CD4-positive, alpha-beta memory T cell (primary cell): ENCODE results near the gene SPCS3. TPM values are rescaled to one million over a fixed set of nuclear protein-coding genes. Genes with fewer than 3 reads are reported as not detected.
A peak's percentile ranks its signal among the peaks of the same experiment; 100 is the strongest.
"Not testable (repeated sequence)": the region's sequence is repeated elsewhere in the genome, so short reads cannot be mapped to it uniquely, and the experiment has no call there.

Source experiments
- CTCF ChIA-PET: fragments of 350-600 bp; sonication (Branson Sonifier 250); formaldehyde crosslinking; loops from one replicate; lab custom pipeline; 2021; ENCODE audit warnings: inconsistent platforms; ENCODE audit not compliant: partially characterized antibody; lab: Charles Lee
- POLR2A ChIA-PET: fragments of 350-600 bp; sonication (Branson Sonifier 250); formaldehyde crosslinking; loops from one replicate; lab custom pipeline; 2021; ENCODE audit not compliant: partially characterized antibody; lab: Charles Lee
- DNase-seq, 5 donors: peaks; one replicate each; pipeline versions ENCODE4 v3.0.0 to v3.0.0-alpha.2; 2020 to 2022; ENCODE audit warnings: mixed read lengths in 1 of 5
- H3K27ac ChIP-seq: one replicate; pipeline ENCODE4 v1.7.0; 2013; ENCODE audit warnings: low read depth, low read length
- H3K27me3 ChIP-seq: 2 replicates; pipeline ENCODE4 v1.7.0; 2013; ENCODE audit warnings: mild to moderate bottlenecking, low read length, moderate library complexity; ENCODE audit not compliant: insufficient read depth
- H3K36me3 ChIP-seq: 2 replicates; pipeline ENCODE4 v1.7.0; 2013; ENCODE audit warnings: mild to moderate bottlenecking, low read length, moderate library complexity; ENCODE audit not compliant: insufficient read depth
- H3K4me1 ChIP-seq: 2 replicates; pipeline ENCODE4 v1.7.0; 2013; ENCODE audit warnings: mild to moderate bottlenecking, low read length, moderate library complexity; ENCODE audit not compliant: insufficient read depth
- H3K4me3 ChIP-seq, 2 donors: one replicate each; pipeline ENCODE4 v1.7.0; 2013; ENCODE audit warnings: low read length in 2 of 2, mild to moderate bottlenecking in 1 of 2
- H3K9me3 ChIP-seq, 2 donors: one replicate each; pipeline ENCODE4 v1.7.0; 2013; ENCODE audit warnings: low read length in 2 of 2, control low read depth in 1 of 2; ENCODE audit not compliant: control insufficient read depth in 1 of 2
- H3K27ac Mint-ChIP-seq, 7 donors: one replicate each; pipeline ENCODE4 v1.8.0; 2020 to 2021; ENCODE audit warnings: mixed read lengths in 7 of 7, mild to moderate bottlenecking in 6 of 7, inconsistent platforms in 3 of 7, moderate library complexity in 3 of 7
- H3K27me3 Mint-ChIP-seq, 2 donors: one replicate each; pipeline ENCODE4 v1.8.0; 2020 to 2021; ENCODE audit warnings: mixed read lengths in 2 of 2
- H3K36me3 Mint-ChIP-seq, 2 donors: one replicate each; pipeline ENCODE4 v1.8.0; 2020 to 2021; ENCODE audit warnings: mixed read lengths in 2 of 2, inconsistent platforms in 1 of 2, mild to moderate bottlenecking in 1 of 2
- H3K4me1 Mint-ChIP-seq, 4 donors: one replicate each; pipeline ENCODE4 v1.8.0; 2020 to 2021; ENCODE audit warnings: mixed read lengths in 4 of 4, mild to moderate bottlenecking in 1 of 4
- H3K4me3 Mint-ChIP-seq, 8 donors: one replicate each; pipeline ENCODE4 v1.8.0; 2020 to 2021; ENCODE audit warnings: mixed read lengths in 8 of 8, mild to moderate bottlenecking in 7 of 8, moderate library complexity in 6 of 8, inconsistent platforms in 3 of 8
- H3K9me3 Mint-ChIP-seq, 8 donors: one replicate each; pipeline ENCODE4 v1.8.0; 2020 to 2021; ENCODE audit warnings: mixed read lengths in 8 of 8, mild to moderate bottlenecking in 5 of 8, inconsistent platforms in 3 of 8, moderate library complexity in 1 of 8
- intact Hi-C: fragments of 100-400 bp; cut with micrococcal nuclease; formaldehyde crosslinking; loops from one replicate; pipeline ENCODE4 v1.15.1; 2023
- polyA plus RNA-seq, 2 donors: library from polyadenylated mRNA; unstranded; fragments of 300-500 nt; fragmentation: Illumina TruSeq; gene quantifications; one replicate each; pipeline ENCODE4 v1.2.3, GENCODE V29; 2021
- total RNA-seq, 2 experiments: library from RNA; stranded (reverse); gene quantifications; one replicate each; pipeline ENCODE4 v1.2.3, GENCODE V29; 2021

SPCS3 gene
- total and polyA plus RNA-seq, 4 experiments from 2014 or later, result 62.4 to 207 (median 134) TPM

DNA sequence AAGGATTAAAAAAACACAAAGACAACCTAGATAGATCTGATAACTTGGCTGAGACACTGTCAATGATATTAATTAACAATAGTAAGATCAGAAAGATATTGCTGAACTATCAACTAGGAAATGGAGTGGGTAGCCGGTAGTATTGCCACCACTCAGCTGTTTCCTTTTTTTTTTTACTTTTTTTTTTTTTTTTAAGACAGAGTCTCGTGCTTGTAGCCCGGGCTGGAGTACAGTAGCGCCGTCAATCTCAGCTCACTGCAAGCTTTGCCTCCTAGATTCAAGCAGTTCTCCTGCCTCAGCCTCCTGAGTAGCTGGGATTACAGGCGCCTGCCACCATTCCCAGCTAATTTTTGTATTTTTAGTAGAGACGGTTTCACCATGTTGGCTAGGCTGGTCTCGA is 5.1 kb downstream of the SPCS3 start:
- H3K4me1 ChIP-seq, result peaks cover 68% of the 10 kb centered on the region
- peak overlapping the region in 6 of 8 donors; percentile 38 to 67 (median 58) for H3K4me3 Mint-ChIP-seq
- H3K27ac ChIP-seq, H3K9me3 Mint-ChIP-seq, H3K9me3 ChIP-seq, POLR2A ChIA-PET, H3K4me3 ChIP-seq, H3K27me3 ChIP-seq, H3K27me3 Mint-ChIP-seq, DNase-seq: not testable (repeated sequence)
- H3K27ac Mint-ChIP-seq, result peak overlapping the region in 4 of 7 donors; percentile 53 to 61 (median 55)
- H3K36me3 ChIP-seq, result peaks cover 22% of the 10 kb centered on the region
- intact Hi-C loops, result loop anchor here (5.0 kb wide), 1 partner anchor 997 kb away; no protein-coding TSS in a partner anchor
- H3K4me1 Mint-ChIP-seq, result peaks cover 29 to 74% (median 44%) of the 10 kb centered on the region in 4 donors
- CTCF ChIA-PET, result interaction anchor here (0.9 to 2.2 kb wide), 3 partner anchors 16 to 129 kb away, joined by 3 to 7 read pairs (median 4); no protein-coding TSS in a partner anchor
- H3K36me3 Mint-ChIP-seq, result peaks cover 6 to 43% of the 10 kb centered on the region in 2 donors

DNA sequence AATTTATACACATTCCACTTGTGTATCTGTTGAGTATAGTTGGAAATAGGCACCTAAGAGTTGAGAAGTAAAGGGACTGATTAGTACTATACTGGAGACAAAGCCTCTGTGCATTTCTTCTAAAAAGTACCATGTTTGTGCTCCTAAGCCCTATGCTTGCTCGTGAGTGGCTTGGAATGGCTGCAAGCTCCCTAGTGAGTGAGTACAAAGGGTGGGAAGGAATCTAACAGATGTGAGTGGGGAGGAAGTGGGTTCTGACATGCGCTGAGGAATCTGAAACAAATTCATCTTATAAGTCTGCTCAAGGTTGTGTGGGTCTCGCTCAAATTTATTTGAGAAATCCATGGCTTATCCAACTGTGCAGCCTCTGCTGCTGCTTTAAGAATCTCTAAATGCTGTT is 13.3 kb downstream of the SPCS3 start:
- peak overlapping the region in 4 of 7 donors; percentile 10 to 54 (median 34) for H3K27ac Mint-ChIP-seq
- Histone ChIP-seq H3K36me3 (peaks cover 21% of the 10 kb centered on the region), H3K9me3 (no peaks in the 10 kb centered on the region), H3K27me3 (no peaks in the 10 kb centered on the region), H3K27ac (no peak overlapping the region), H3K4me3 (no peak overlapping the region), H3K4me1 (peaks cover 2% of the 10 kb centered on the region)
- ChIA-PET POLR2A (no interaction called here), CTCF (no interaction called here)
- H3K27me3 Mint-ChIP-seq, result no peaks in the 10 kb centered on the region
- no peak overlapping the region for H3K4me3 Mint-ChIP-seq
- intact Hi-C loops, result no loop called here
- peaks cover 16 to 29% (median 24%) of the 10 kb centered on the region in 4 donors for H3K4me1 Mint-ChIP-seq
- H3K36me3 Mint-ChIP-seq, result peaks cover 17 to 44% of the 10 kb centered on the region in 2 donors
- no peak for DNase-seq
- no peaks in the 10 kb centered on the region for H3K9me3 Mint-ChIP-seq

DNA sequence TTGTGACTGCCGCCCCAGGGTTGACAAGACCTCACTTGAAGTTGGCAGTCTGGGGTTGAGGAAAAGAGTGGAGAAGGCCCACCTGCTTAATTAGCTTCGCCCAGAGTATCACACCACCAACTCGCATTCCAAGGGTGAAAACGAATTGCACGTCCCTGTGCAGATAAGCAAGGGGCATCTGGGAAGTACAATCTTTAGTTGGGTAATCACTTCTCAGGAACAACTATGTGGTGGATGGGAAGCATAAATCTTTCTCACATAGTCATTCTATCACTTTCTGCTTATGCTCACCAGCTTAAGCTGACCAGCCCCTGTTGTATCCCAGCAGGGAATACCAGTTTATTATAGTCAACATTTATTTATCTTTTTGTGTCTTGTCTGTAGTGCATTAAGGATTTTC is 14.3 kb downstream of the SPCS3 start:
- no peaks in the 10 kb centered on the region for H3K27me3 ChIP-seq
- no peak overlapping the region for H3K4me3 Mint-ChIP-seq
- no peaks in the 10 kb centered on the region for H3K9me3 Mint-ChIP-seq

DNA sequence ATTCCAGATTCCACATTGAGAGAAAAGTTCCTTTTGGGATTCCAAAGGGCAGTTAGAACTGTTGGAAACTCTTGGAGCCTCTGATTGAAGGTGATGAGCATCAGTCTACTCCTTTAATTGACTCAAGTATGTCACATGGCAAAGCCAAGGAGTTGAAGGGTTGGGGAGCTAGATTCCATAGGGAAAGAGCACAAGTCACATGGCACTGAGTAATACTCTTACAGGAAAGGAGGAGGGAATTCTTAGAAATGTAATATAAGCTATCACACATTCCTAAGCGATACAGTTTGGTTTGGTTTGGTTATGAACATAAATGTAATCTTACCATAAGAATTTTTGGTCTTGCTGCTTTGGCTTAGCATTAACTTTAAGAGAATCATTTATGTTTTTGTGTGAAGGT is 15.7 kb downstream of the SPCS3 start:
- no peak for DNase-seq
- ChIA-PET POLR2A (interaction anchor here (0.9 kb wide), 1 partner anchor 14 kb away, joined by 3 read pairs; no protein-coding TSS in a partner anchor), CTCF (no interaction called here)
- Mint-ChIP-seq H3K4me3 (no peak overlapping the region), H3K9me3 (no peaks in the 10 kb centered on the region), H3K27me3 (no peaks in the 10 kb centered on the region), H3K4me1 (peaks cover 16 to 30% (median 23%) of the 10 kb centered on the region in 4 donors), H3K27ac (peak overlapping the region in 3 of 7 donors; percentile 22 to 31 (median 30)), H3K36me3 (peaks cover 14 to 30% of the 10 kb centered on the region in 2 donors)
- Histone ChIP-seq H3K4me3 (no peak overlapping the region), H3K27ac (no peak overlapping the region), H3K4me1 (no peaks in the 10 kb centered on the region), H3K9me3 (no peaks in the 10 kb centered on the region), H3K36me3 (peaks cover under 1% of the 10 kb centered on the region), H3K27me3 (no peaks in the 10 kb centered on the region)
- intact Hi-C loops, result no loop called here

More for the DNA sequence above, 14.3 kb downstream of the SPCS3 start:
- H3K27ac Mint-ChIP-seq, result no peak overlapping the region
- no peak overlapping the region for H3K4me3 ChIP-seq
- no peak overlapping the region for H3K27ac ChIP-seq
- peaks cover 12% of the 10 kb centered on the region for H3K36me3 ChIP-seq
- peaks cover 16 to 25% (median 23%) of the 10 kb centered on the region in 4 donors for H3K4me1 Mint-ChIP-seq
- intact Hi-C loops, result no loop called here
- H3K9me3 ChIP-seq, result no peaks in the 10 kb centered on the region
- ChIA-PET POLR2A (no interaction called here), CTCF (no interaction called here)
- no peak for DNase-seq
- H3K27me3 Mint-ChIP-seq, result no peaks in the 10 kb centered on the region
- H3K36me3 Mint-ChIP-seq, result peaks cover 17 to 38% of the 10 kb centered on the region in 2 donors
- H3K4me1 ChIP-seq, result no peaks in the 10 kb centered on the region

DNA sequence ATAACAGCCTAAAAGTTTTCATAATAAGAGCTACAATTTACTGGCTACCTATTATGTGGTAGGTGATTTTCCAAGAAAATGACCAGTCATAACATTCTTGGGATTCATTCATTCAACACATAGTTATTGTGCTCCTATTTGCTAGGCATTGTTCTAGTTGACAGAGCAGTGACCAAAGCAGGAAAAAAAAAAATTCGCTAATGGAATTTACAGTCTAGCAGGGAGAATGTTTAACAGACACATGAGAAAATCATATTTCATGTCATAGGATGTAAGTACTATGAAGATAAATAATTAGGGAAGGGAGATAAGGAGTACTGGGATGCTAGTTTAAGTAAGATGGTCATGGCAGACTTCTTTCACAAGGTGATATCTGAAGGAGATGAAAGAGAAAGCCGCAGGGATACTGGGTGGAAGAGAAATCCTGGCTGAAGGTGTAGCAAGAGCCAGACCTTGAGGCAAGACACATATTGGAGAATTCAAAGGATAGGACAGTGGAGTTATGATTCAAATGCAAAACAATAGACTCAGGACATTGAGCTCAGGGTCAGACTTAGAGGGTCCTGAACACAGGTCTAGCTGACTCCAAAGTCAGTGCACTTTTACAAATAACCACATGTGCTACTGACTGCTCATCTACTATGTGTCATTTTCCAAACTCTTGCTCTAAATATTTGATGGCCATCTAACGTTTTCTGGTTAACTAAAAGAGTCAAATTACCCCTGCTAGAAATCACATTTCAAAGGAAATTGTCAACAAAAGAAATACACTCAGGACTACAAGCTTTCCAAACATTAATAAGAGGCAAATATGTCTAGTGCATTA is 20.4 kb downstream of the SPCS3 start:
- intact Hi-C loops, result loop anchor here (2.0 to 5.0 kb wide), 2 partner anchors 19 to 1973 kb away; no protein-coding TSS in a partner anchor
- peaks cover 6 to 19% (median 9%) of the 10 kb centered on the region in 4 donors for H3K4me1 Mint-ChIP-seq
- POLR2A ChIA-PET, result no interaction called here
- peaks cover 0 to 17% (median 14%) of the 10 kb centered on the region in 8 donors for H3K9me3 Mint-ChIP-seq
- no peaks in the 10 kb centered on the region for H3K27me3 Mint-ChIP-seq
- no peak overlapping the region for H3K27ac ChIP-seq
- no peak for DNase-seq
- no peak overlapping the region for H3K4me3 ChIP-seq
- H3K27ac Mint-ChIP-seq, result peak overlapping the region in 2 of 7 donors; percentile 54 to 60
- H3K4me1 ChIP-seq, result peaks cover 4% of the 10 kb centered on the region
- no peaks in the 10 kb centered on the region for H3K27me3 ChIP-seq
- CTCF ChIA-PET, result interaction anchor here (0.6 to 3.6 kb wide), 20 partner anchors 9 to 1199 kb away, joined by 3 to 36 read pairs (median 4); no protein-coding TSS in a partner anchor
- H3K36me3 ChIP-seq, result no peaks in the 10 kb centered on the region
- peaks cover 0 to 12% of the 10 kb centered on the region in 2 donors for H3K9me3 ChIP-seq
- H3K36me3 Mint-ChIP-seq, result peaks cover 17 to 22% of the 10 kb centered on the region in 2 donors
- no peak overlapping the region for H3K4me3 Mint-ChIP-seq

DNA sequence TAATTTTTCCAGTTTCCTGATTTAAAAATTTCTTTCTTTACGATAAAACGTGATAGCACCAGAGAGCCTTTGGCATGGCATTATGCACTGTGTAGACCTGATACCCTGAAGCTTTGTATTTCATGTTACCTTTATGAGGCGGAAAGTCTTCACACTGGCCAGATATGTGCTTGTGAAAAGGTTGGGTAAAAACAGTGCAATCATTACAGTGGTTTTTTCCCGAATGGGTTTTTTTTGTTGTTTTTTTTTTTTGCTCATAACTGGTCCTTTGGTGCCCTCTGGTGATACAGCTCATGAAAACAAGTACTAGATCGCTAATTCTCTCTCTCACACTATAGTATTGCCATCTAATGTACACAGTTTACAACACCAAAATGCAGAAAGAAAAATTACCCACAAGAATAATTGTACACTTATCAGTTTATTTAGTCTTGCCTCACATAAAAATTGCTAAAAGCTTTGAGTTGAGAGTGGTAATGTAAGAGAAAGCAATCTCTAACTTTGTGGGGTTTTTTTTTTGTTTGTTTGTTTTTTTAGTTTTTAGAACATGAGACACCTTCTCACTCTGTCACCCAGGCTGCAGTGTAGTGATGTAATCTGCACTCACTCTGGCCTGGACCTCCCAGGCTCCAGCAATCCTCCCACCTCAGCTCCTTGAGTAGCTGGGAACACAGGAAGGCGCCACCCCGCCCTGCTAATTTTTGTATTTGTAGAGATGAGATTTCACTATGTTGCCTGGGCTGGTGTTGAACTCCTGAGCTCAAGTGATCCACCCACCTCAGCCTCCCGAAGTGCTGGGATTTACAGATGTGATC is 21.3 kb downstream of the SPCS3 start:
- POLR2A ChIA-PET, result no interaction called here
- intact Hi-C loops, result loop anchor here (1.0 to 5.0 kb wide), 2 partner anchors 191 to 1974 kb away; no protein-coding TSS in a partner anchor
- Histone ChIP-seq H3K36me3 (no peaks in the 10 kb centered on the region), H3K27ac (no peak overlapping the region), H3K27me3 (no peaks in the 10 kb centered on the region), H3K4me3 (no peak overlapping the region), H3K4me1 (peaks cover 4% of the 10 kb centered on the region), H3K9me3 (peaks cover 0 to 12% of the 10 kb centered on the region in 2 donors)
- DNase-seq, result peak in 4 of 5 donors; percentile 20 to 46 (median 38)
- CTCF ChIA-PET, result interaction anchor here (0.6 to 3.6 kb wide), 24 partner anchors 9 to 1198 kb away, joined by 3 to 36 read pairs (median 3); no protein-coding TSS in a partner anchor
- Mint-ChIP-seq H3K4me3 (peak overlapping the region in 1 of 8 donors; percentile 36), H3K4me1 (peaks cover 0 to 14% (median 6%) of the 10 kb centered on the region in 4 donors), H3K36me3 (peaks cover 16 to 24% of the 10 kb centered on the region in 2 donors), H3K27me3 (no peaks in the 10 kb centered on the region), H3K9me3 (peaks cover 0 to 20% (median 16%) of the 10 kb centered on the region in 8 donors), H3K27ac (no peak overlapping the region)
